Activated T-cell treated with anti-CD3 and anti-CD28 coated beads for 4 hours (primary cell): Measurements from ENCODE around the gene GNB1L.

ENCODE experiments used
- DNase-seq: peaks from one replicate; pipeline ENCODE4 v3.0.0-alpha.2; 2020

The GNB1L gene, protein sequence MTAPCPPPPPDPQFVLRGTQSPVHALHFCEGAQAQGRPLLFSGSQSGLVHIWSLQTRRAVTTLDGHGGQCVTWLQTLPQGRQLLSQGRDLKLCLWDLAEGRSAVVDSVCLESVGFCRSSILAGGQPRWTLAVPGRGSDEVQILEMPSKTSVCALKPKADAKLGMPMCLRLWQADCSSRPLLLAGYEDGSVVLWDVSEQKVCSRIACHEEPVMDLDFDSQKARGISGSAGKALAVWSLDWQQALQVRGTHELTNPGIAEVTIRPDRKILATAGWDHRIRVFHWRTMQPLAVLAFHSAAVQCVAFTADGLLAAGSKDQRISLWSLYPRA

DNA sequence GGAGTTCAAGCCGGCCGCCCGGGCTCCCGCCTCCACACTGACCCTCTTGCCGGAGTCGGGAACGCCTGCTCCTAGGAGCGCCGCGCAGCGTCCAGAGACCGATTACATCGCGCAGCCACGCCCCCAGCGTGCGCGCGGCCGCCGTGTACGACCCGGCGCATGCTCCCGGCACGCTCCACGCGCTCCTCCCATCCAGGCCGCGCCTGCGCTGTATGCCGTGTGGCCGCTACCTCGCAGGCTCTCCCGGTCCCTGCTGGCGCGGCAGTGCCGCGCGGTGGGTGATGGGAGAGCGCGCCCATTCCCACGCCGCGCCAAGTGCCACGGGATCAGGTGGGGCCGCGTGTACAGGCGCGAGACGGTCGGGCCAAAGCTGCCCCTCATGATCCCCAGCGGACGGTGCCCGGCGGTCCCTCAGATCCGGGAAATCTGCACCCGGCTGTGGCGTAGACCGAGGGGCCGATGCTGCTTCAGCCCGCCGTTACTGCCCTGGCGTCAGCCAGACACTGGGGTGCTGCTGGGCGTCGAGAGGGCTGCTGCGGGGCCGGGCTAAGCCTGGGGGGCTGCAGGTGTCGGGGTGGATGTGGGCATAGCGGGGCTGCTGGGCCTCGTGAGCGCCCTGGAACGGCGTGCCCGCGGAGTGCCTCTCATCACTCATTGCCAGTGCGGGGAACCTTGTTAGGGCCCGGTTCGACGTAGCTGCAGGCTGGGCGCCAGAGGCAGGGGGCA, at the start of gene GNB1L, which contains the start of gene RTL10:
GNB1L (minus strand) TSS at position 97 of the 726 bp plus-strand sequence. CDS start 33,519 bp downstream, outside the sequence.
RTL10 (minus strand) TSS at position 97 of the 726 bp plus-strand sequence. CDS start 2,613 bp downstream, outside the sequence.
- peak; percentile 92 for DNase-seq

DNA sequence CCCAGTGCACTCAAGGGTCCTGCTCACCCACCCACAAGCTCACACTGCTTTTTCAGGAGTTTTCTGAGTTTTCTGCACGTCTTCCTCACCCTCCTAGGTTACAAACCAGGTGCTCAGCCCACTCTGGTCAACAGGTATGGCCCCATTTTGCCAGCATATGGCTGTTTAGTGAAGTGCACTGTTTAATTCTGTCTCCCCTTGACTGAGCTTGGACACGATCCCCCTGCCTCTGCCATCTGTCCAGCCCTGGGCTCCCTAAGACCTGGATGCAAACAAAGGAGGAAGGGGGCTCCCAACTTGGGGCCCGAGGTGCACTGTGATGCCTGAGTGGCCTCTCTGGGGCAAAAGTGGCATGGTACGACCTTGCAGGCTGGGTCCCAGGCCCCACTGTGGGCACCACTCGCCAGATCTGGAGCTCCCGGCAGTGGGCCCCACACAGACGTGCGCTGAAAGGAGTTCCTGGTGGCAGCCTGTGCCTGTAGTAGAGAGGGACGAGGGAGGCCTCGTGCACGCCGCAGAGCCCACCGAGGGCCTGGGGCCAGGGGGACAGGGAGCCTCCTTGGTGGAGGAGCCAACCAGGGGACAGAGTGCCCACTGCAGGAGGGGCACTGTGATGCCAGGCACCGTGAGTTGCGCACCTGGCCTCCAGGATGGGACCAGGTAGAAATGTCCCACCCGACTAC, 49.6 kb upstream of the GNB1L start:
- no peak for DNase-seq

DNA sequence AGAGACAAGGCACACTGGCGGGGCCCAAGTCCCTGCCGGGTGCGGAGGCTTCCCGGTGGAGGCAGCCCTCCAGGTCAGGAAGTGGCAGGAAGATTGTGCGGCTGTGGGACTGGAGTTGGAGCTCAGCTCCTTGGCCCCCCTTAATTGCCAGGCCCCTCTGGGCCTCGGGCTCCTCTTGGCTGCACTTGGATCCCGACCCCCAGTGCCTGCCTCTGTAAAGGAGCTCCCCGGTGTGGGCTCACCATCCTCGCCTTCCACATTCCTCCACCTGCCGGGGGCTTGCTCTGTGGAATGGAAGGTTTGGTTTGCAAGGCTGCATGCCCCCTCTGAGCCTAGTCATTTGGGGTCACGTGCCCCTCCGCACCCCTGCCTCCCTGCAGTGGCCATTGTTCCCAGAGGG, 48.8 kb upstream of the GNB1L start:
- no peak for DNase-seq

DNA sequence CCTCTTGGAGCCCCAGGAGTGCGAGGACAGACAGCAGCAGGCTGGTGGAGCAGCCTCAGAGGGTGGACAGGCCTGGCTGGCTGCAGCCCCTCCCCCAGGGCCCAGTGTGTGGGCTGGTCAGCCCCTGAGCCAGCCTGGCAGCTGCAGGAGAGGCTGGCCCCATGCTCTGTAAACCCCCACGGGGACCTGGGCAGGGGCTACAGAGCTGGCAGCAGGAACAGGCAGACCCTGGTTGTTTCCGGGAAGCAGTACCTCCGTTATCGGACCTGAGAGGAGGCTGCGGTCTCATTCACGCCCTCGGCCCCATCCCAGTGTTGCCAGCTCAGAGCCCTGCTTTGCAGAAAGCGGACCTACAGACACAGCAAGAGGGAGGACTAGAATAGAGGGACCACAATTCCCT, 48.4 kb upstream of the GNB1L start:
- DNase-seq, result no peak

DNA sequence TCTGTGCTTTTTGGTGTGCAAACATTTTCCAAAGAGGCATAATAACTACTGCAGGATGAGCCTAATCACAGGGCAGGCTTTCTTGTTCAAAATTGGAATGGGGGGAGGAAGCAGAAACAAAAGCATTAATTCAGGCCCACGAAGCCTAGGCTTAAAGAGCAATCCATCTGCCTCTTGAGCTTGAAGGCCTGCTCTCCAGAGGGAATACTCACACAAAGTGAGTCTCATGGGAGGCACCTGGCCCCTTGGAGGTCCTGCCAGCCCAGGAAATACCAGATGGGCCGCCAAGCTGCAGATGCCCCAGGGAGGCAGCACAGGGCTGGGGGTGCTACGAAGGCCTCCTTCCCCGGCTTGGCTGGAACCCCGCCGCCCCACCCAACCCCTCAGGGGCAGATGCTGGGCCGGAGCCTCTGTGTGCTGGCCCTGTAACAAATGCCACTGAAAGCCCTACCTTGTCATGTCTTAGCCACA, 47.6 kb upstream of the GNB1L start:
- DNase-seq, result no peak

DNA sequence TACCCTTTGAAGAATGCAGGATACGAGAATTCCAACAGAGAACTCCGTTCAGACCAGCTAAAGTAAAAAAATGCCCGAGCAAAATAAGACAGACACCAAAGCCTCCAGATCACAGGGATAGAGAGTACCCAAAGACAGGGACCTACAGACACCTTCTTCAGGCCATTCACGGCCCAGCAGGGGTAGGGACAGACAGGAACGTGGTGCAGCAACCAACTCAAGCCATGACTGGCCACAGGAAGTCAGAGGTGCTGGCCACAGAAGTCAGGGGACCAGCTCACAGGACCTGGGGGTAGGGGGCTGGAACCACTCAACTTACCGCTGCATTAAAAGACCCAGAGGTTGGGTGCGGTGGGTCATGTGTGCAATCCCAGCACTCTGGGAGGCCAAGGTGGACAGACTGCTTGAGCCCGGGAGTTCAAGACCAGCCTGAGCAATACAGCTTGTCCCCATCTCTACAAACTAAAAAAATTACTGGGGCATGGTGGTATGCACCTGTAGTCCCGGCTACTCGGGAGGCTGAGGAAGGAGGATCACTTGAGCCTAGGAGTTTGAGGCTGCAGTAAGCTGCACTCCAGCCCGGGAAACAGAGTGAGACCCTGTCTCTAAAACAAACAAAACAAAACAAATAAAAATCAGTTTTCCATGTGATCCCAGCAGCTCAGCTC, 47.0 kb upstream of the GNB1L start:
- DNase-seq, result no peak

DNA sequence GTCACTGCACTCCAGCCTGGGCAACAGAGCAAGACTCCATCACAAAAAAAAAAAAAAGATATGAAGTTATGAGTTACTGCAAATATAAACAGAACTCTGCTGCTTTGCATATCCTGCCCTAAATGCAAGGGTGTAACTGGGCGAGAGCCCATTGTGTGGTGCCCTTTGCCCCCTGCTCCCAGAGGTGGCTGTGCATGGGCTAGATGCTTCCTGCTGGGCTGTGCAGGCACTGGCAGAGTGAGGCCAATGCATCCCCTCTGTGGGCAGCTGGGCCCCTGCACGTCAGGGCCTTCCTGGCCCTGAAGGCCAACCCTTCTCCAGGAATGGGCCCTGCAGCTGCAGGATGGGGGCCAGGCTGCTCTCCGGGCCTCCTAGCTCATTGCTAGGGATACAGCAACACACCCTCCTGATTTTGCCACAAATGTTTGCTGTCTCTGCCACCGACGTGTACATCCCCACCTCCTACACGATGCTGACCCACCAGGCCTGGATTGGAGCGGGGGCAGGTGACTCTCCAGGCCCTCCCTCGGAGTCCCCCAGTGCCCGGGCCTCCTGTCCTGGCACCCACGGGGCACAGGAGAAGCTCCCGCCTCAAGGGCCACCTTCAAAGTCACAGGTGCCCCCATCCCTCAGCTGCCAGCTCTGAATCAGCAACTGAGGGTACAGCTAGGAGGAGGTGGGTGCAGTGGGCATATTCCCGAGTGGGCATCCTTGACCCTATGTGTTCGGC, 46.2 kb upstream of the GNB1L start:
- no peak for DNase-seq

DNA sequence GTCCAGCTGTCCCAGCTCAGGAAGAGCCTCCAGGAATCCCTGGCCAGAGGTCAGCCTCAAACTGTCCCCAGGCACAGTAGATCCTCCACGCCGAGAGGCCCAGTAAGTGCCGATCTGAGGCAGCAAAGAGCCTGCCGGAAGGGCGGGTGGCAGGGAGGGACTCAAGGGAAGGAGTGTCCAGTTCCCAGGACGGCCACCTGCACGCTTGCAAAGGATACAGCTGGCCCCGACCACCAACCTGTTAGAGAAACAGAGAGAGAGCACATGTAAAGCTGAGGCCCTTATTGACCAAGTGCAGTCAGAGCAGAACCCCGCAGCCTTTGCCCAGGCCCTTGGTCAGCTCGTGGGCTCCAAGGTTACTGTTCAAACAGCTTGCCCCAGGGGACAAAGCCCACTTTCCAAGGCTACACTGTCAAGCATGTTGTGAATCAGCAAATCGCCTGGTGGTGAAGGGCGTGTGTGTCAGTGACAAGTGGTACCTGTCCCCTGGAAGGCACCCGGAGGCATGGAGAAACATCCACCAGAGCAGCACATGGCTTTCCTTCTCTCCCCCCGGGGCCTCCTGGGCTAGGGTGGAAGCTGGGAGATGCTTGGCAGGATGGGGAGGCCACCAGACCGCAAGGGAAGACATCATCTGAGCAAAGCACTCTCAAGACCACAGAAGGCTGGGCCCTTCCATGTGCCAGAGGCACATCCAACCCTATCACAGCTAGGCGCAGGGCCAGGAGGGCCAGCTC, 44.3 kb upstream of the GNB1L start:
- no peak for DNase-seq

DNA sequence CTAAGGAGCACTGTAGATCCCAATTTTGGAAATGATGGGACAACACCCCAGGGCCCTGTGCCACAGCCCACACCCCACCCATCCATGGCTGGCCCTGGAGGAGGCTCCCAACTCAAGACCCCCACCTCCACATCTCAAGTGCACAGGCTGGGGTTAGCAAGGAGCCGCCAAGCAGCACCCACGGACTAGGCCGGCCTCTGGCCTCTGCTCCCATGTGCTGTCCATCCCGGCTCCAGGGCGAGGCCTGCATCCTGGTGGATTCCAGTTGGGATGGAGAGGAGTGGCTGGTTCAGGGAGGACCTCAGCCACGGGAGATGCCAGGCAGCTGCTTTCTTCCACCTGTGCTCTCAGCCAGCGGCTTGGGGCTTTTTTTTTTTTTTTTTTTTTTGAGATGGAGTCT, 43.5 kb upstream of the GNB1L start:
- DNase-seq, result no peak

DNA sequence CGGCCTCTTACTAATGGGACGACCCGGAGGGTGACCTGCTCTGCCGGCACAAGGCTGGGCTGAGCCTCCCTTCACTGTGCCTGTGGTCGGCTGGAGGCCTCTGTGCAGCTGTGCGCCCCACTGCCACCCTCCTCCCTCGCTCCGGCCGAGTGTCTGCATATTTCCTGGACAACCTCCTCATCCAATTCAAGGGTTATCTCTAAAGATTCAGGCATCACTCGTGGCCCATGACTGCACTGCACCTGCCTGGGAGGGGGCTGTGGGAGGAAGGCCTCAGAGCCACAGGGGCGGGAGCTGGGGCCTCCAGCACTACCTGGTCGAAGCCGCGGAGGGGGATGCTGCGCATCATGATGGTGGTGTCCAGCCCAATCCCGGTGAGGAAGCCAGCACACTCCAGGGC, 43.1 kb upstream of the GNB1L start:
- DNase-seq, result no peak

DNA sequence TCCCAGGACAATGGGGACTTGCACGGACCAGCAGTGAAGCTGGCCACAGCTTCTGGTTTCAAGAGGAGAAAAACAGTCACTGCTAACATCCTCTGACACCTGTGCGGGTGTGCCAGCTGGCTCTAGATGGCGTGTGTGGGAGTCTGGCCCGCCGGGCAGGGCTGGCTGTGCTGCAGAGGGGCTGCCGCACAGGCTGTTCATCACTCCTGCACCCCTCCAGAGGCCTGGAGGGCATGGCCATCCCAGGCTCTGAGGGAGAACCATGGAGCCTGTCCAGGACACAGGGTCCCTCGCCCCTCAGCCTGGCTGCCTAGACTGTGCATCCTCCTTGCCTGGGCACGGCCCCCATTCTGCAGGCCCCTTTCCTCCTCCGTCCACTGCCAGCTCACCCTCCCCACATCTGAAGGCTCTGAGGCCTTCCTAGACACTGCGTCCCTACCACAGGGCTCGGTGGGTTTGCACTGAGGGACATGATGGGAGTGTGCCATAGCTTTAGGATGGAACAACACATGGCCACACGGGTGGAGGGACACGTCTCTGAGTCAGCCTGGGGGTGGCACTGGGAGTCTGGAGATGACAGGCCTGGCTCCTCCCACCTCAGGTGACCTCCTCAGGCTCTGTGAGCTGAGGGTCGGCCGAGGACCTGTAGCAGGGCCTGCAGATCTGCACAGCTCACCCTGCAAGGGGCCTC, 42.1 kb upstream of the GNB1L start:
- no peak for DNase-seq

DNA sequence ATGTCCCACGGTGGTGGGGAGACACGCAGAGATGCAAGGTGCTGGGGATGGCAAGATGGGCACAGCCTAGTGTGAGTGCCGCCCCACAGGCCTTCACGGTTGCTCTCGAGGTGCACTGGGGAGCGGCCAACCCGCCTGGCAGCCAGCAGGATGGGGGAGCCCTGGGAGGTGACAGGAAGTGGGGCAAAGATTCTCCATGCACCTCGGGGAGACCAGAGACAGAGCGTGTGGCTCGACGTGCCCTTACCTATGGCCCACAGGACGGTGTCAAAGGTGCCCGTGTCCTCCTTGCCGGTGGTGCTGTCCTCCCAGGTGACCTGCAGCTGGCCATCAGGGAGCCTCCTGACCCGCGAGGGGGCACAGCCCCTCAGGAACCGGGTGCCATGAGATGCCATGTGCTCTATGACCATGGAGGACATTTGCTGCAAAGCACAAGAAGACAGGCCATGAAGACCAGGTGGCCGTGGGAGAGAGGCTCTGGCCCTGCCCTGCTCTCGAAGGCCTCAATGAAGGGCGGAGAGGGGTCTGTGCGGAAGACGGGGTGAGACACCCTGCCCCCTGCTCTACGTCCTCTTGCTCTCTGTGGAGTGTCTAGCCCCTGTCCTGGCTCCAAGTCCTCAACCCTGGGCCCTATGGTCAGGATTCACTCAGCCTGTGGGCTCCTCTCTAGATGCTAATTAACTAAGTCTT, 40.6 kb upstream of the GNB1L start:
- no peak for DNase-seq

DNA sequence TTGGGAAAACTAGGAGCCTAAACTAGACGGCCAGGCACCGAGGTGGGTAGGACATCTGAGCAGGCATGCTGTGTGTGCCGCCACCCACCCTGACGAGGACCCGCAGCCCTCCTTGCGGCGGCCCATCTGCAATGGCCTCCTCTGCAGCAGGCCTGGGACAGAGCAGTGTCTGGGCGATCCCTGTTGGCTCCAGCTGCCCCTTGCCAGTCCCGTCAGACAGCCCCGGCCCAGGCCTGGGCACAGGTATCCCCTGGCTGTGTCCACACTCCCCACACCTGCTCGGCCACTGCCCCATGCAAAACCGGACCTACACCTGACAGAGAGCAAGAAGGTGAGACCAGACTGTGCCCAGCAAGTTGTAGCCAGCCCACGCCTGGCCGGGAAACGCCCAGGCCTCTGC, 38.7 kb upstream of the GNB1L start:
- DNase-seq, result no peak

DNA sequence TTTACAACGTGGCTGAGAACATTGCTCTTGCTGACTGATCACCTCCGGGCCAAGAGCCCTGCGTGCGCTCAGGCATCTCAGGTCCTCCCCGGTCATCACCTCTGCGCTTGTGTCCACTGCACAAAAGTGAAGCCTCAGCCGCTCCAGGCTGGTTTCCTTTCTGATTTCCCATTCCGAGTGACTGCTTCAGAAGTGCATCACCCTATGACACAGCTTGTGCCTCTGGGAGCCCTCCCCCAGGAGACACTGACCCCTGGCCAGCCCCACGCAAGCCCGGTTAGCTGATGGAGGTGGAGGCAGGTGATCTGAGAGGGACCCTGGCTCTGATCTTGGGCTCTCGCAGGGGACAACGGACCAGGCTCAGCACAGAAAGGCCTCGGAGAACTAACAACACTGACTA, 38.3 kb upstream of the GNB1L start:
- DNase-seq, result no peak

DNA sequence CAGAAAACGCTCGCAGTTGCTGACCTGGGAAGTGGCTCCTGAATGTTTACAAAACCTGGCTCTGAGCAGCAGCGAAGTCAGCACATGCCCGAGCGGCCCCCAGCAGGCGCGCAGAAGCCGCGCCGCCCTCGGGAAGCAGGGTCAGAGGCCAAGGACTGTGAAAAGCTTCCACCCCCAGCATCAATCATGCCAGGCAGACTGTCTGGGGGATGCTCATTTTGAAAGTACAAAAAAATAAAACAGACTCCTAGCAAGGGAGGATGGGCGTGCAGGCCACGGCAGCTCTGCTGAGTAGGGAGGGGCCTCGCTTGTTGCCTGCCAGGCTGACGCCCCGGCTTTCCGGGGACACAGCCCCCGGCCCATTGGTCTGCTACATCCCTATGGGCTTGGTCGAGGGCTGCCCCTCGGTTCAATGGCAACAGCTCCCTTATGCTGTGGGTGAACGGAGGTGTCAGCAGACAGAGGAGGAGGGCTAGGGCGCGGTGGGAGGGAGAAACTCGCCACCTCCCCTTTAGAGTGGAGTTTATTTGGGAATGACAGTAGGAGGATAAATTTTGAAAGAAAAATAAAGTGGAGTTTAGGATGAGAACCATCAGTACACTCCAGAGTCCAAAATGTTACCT, 37.7 kb upstream of the GNB1L start:
- DNase-seq, result no peak

DNA sequence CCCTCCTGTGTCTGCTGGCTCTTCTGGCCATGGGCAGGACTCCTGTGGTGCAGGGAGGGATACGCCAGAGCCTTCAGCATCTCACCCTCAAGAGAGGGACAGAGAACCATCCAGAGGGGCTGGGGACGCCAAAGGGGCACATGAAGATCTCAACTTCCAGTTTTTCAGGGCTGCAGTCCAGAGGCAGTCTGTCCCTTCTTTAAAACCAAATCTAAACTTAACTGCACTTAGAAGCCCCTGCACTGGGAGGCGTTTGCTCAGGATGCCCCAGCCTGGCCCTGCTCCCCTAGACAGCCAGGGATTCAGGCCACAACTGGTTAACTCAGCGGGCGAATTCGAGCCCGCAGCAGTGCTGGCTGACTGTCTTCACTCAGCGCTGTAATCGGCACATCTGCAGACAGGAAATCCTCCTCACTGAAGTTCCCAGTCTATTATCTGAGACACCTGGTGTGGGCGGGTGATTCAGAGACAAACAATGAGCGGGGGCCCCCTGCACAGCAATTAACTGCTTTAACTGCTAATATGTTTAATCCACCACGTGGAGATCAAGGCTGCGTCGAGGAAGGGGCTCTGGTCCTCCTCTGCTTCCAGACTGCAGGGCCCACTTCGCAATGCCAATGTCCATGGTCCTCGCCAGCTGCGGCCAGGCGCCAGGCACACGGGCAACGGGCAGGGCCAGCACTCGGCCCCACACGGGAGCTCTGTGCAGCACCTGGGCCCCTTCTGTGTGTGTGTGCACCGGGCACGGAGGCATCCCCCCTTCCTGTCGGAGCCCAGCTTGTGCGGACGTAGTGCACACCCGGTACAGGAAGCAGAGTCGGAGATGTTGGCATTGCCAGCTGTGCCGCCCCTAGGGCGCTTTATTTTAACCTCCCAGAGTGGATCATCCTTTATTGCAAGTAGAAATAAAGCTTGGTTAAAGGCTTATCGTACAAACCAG, 36.9 kb upstream of the GNB1L start:
- DNase-seq, result peak; percentile 85

DNA sequence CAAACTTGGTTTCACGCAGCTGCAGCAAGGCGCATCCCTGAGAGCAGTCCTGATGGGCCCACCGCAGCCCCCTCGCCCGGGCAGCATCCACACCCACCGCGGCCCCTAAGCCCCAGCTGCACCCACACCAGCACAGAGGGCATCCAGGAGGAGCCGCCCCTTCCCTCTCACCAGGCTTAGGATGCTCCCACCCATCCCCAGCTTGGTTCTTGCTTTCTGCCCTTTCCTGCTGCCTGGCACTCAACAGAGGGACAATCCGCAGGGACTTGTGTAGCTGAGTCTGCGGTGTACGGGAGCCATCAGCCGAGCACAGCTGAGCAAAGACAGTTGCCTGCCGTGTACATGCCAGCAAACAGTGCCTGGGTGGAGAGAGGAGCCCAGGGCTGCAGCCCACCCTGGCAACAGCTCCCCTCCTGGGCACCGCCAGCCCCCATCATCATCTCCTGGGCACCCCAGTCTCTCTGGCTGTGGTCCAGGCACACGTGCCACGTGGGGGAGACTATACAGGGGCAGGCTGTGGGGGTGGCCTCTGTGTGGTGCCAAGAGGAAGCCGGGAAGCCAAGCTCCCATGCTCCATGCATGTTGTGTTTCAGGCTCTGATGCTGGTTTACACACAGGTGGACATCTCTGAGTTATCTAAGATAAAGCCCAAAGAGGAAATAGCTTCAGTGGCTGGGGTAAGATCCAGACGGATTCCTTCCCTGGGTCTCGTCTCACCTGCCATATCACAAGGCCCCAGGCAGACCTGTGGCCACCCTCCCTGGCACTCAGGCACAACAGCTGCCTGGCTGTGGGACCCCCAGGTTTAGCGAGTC, 36.0 kb upstream of the GNB1L start:
- no peak for DNase-seq

DNA sequence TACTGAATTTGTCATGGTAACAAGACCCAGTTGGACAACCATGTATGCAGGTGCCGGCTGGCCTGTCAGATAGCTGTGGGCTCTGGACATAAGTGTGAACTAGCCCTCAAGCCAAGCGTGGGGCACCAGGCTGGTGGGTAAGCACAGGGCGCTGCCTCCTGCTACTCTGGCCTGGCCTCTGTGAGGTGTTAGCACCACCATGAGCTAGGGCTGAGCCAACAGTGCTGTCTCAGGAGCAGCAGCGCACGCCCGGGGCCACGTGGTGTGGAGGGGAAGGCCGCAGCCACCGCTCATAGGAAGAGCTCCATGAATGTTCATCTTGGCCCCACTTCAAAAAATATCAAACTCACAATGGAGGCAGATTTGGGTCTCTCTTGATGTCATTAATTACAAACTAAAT, 35.3 kb upstream of the GNB1L start:
- DNase-seq, result no peak
